Activated CD4-positive, alpha-beta T cell treated with anti-CD3 and anti-CD28 coated beads, Interleukin-2, amount 10 ng/mL, durations not matched to agents 7 days and 5 days (primary cell): ENCODE data around the gene KIR3DL2. TPM values are rescaled to one million over a fixed set of nuclear protein-coding genes. Genes with fewer than 3 reads are reported as not detected.
"Not testable (repeated sequence)": the region's sequence is repeated elsewhere in the genome, so short reads cannot be mapped to it uniquely, and the experiment has no call there.

Source experiments
- CTCF ChIA-PET: fragments of 350-600 bp; sonication (Branson Sonifier 250); formaldehyde crosslinking; loops from one replicate; lab custom pipeline; 2021; ENCODE audit warnings: antibody characterized with exemption; lab: Charles Lee
- POLR2A ChIA-PET: fragments of 350-600 bp; sonication (Branson Sonifier 250); formaldehyde crosslinking; loops from one replicate; lab custom pipeline; 2021; ENCODE audit warnings: antibody characterized with exemption; lab: Charles Lee
- DNase-seq: peaks from one replicate; pipeline ENCODE4 v3.0.0-alpha.2; 2020
- H3K27ac Mint-ChIP-seq: one replicate; pipeline ENCODE4 v1.8.0; 2021; ENCODE audit warnings: mild to moderate bottlenecking, moderate library complexity, mixed read lengths
- H3K27me3 Mint-ChIP-seq: one replicate; pipeline ENCODE4 v1.8.0; 2021; ENCODE audit warnings: mixed read lengths
- H3K36me3 Mint-ChIP-seq: one replicate; pipeline ENCODE4 v1.8.0; 2021; ENCODE audit warnings: low read depth, mixed read lengths
- H3K4me1 Mint-ChIP-seq: one replicate; pipeline ENCODE4 v1.8.0; 2021; ENCODE audit warnings: mixed read lengths
- H3K4me3 Mint-ChIP-seq: one replicate; pipeline ENCODE4 v1.8.0; 2021; ENCODE audit warnings: mild to moderate bottlenecking, moderate library complexity, mixed read lengths
- H3K9me3 Mint-ChIP-seq: one replicate; pipeline ENCODE4 v1.8.0; 2021; ENCODE audit warnings: mixed read lengths
- total RNA-seq, 2 experiments: library from RNA; stranded (reverse); gene quantifications; one replicate each; pipeline ENCODE4 v1.2.3, GENCODE V29; 2021

KIR3DL2 gene
- total RNA-seq, 2 experiments from 2014 or later = 2.8 to 3.1 TPM

DNA sequence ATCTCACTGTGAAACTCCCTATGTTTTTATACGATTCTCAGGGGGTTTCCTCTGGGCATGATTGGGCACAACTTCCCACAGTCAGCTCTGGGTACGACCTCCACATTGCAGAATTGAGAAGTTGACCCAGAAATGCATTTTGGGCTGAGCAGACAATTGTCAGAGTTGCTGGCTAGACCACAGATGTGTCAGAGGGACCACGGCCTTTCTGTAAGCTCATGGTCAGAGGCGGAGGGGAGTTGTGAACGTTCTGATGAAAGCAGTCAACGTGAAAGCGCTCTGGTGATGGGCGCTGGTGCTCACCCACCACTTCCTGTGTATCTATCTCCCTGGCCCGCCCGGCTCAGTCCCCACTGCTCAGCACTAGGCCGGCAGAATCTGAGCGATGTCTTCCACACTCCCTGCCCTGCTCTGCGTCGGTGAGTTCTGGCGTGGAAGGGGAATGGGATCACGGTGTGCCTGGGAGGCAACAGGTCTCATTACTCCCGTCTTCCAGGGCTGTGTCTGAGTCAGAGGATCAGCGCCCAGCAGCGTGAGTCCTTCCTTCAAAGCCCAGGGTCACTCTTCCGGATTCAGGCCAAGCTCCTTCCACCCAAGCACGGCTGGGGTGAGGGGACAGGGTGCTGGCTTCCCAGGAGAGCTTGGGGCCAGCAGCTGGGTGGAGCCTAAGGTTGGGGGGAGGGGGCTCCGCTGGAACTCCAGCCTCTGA is 55.7 kb downstream of the KIR3DL2 start, which contains the start of gene NCR1:
Gene NCR1, plus strand, starts transcription at position 346 of the 709 bp plus-strand sequence. Its CDS starts 40 bp downstream, at position 386.
- no peak for DNase-seq
- no peak within 1 kb of the TSS for H3K27ac Mint-ChIP-seq
- no peak within 1 kb of the TSS for H3K4me3 Mint-ChIP-seq
- ChIA-PET CTCF (no interaction called here), POLR2A (no interaction called here)
- no peaks in the 10 kb centered on the region for H3K36me3 Mint-ChIP-seq
- peaks cover 3% of the 10 kb centered on the region for H3K27me3 Mint-ChIP-seq
- peaks cover 2% of the 10 kb centered on the region for H3K4me1 Mint-ChIP-seq
- no peaks in the 10 kb centered on the region for H3K9me3 Mint-ChIP-seq

DNA sequence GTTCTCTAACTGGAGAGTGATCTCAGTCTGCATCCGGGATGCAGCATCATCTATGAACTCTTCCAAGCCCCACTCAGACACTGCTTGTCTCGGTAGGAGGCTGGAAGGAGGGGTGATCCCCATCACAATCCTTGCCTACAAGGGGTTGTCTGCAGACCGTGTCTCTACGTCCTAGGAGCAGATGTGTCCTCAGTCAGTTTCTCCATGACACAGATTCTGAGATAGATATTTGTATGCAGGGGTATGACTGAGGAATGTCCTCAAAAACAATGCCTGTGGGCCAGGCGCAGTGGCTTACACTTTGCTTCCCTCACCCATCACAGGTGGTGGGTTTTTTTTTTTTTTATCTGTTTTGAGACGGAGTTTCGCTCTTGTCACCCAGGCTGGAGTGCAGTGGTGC is 56.6 kb downstream of the KIR3DL2 start:
- no peaks in the 10 kb centered on the region for H3K9me3 Mint-ChIP-seq
- H3K27me3 Mint-ChIP-seq = peaks cover 3% of the 10 kb centered on the region
- no peak overlapping the region for H3K27ac Mint-ChIP-seq
- no peak for DNase-seq
- ChIA-PET CTCF (no interaction called here), POLR2A (no interaction called here)
- H3K4me3 Mint-ChIP-seq = no peak overlapping the region
- H3K36me3 Mint-ChIP-seq = no peaks in the 10 kb centered on the region
- H3K4me1 Mint-ChIP-seq = peaks cover 2% of the 10 kb centered on the region

DNA sequence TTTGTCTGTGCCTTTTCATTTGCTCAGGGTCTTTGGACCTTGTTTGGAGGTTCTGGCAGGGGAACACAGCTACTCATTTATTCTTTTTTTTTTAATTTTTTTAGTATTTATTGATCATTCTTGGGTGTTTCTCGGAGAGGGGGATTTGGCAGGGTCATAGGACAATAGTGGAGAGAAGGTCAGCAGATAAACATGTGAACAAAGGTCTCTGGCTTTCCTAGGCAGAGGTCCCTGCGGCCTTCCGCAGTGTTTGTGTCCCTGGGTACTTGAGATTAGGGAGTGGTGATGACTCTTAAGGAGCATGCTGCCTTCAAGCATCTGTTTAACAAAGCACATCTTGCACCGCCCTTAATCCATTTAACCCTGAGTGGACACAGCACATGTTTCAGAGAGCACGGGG is 57.7 kb downstream of the KIR3DL2 start:
- H3K27ac Mint-ChIP-seq, POLR2A ChIA-PET, H3K36me3 Mint-ChIP-seq, H3K27me3 Mint-ChIP-seq, H3K4me3 Mint-ChIP-seq, CTCF ChIA-PET, H3K9me3 Mint-ChIP-seq, DNase-seq, H3K4me1 Mint-ChIP-seq: not testable (repeated sequence)

Other genes starting within 250 kb of the KIR3DL2 start
- gene LILRB1, start 220.0 kb upstream of the KIR3DL2 start, total RNA-seq = not detected
- gene LILRB4, start 187.5 kb upstream of the KIR3DL2 start, total RNA-seq = not detected
- gene KIR3DL3, start 126.0 kb upstream of the KIR3DL2 start, total RNA-seq = not detected
- not detected for gene KIR2DL3, start 111.9 kb upstream of the KIR3DL2 start, total RNA-seq
- gene KIR2DL1, start 80.7 kb upstream of the KIR3DL2 start, total RNA-seq = not detected
- under 1 TPM in 1 of 2 experiments, not detected in 1; 0.30 TPM for gene KIR2DL4, start 46.8 kb upstream of the KIR3DL2 start, total RNA-seq
- gene KIR3DL1, start 34.0 kb upstream of the KIR3DL2 start, total RNA-seq = not detected
- gene KIR2DS4, start 17.8 kb upstream of the KIR3DL2 start, total RNA-seq = under 1 TPM in 1 of 2 experiments, not detected in 1; 0.44 TPM
- gene FCAR, start 23.8 kb downstream of the KIR3DL2 start, total RNA-seq = not detected
- gene NCR1, start 55.7 kb downstream of the KIR3DL2 start, total RNA-seq = not detected
- gene NLRP7, start 97.1 kb downstream of the KIR3DL2 start, total RNA-seq = not detected
- 10 to 100 TPM; 12.6 to 14.7 TPM for gene NLRP2, start 115.9 kb downstream of the KIR3DL2 start, total RNA-seq
- gene GP6, start 187.8 kb downstream of the KIR3DL2 start, total RNA-seq = under 1 TPM; 0.19 to 0.52 TPM
- 10 to 100 TPM; 15.0 to 15.6 TPM for gene RDH13, start 212.7 kb downstream of the KIR3DL2 start, total RNA-seq
- gene EPS8L1, start 225.4 kb downstream of the KIR3DL2 start, total RNA-seq = 1 to 10 TPM; 3.2 to 5.5 TPM